Heart left ventricle (tissue), 13 donors: Measurements from ENCODE around the gene TRIM41.

ENCODE experiments used
- CTCF ChIP-seq, 12 donors: fragments of 200-600 bp; sonication (generic) in 4 of 12; IDR thresholded peaks; one replicate each; pipeline versions ENCODE4 v1.5.0 to v1.8.0; 2018 to 2022; ENCODE audit warnings: antibody characterized with exemption in 12 of 12, mild to moderate bottlenecking in 5 of 12
- POLR2A ChIP-seq, 2 donors: fragments of 450-650 bp; IDR thresholded peaks; one replicate each; pipeline ENCODE4 v1.6.1; 2017; ENCODE audit warnings: antibody characterized with exemption in 2 of 2, mild to moderate bottlenecking in 2 of 2, moderate library complexity in 2 of 2
- donor health status: ischemic (EF 13 %, LVEDD 7.1; RV severe dilation, severe dysfunction).
- donor health status: DM: no; HTN: yes; CAD: no.
- donor health status: DM: no; HTN: no; CAD: no.
- donor health status: ischemic (EF 25% LVEDD 6.9; RV normal size, moderate dysfunction).
- donor health status: ischemic (EF 25% LVEDD 5.7; RV mildly dilated, moderate dysfunction).
- donor health status: ischemic (EF 35%, LVEDD 5.7; RV mildly dilated, moderate dysfunction).
- donor health status: nonischemic (EF 11% LVEDD 7.7; RV severe dilation, severe dysfunction).
- donor health status: DM: yes; HTN: yes; CAD: no.
- donor health status: PGD.
- donor health status: ischemic (EF 29% LVEDD 5.4; RV normal size, mild dysfunction).
- donor health status: nonischemic (EF 23%, LVEDD 6.1; RV moderate dilation, normal function).

- TF ChIP-seq CTCF (IDR thresholded peaks at IDR 0.05) (no peak), POLR2A (IDR thresholded peaks at IDR 0.05) (no peak)
Observed at GRCh38 chr5:181230551-181230950, 7.5 kb downstream of the TRIM41 start.
